Peyer's patch (tissue), 4 donors: ENCODE data around the gene SAMSN1.

Source experiments
- CTCF ChIP-seq, 6 experiments: fragments of 450-650 bp in 4 of 6; fragments of 200-600 bp in 2 of 6; sonication (generic) in 1 of 6; IDR thresholded peaks; one replicate each; pipeline ENCODE4 v1.5.1; 2017 to 2019; ENCODE audit warnings: antibody characterized with exemption in 6 of 6, mild to moderate bottlenecking in 3 of 6, moderate library complexity in 1 of 6
- POLR2A ChIP-seq, 2 donors: fragments of 450-650 bp; IDR thresholded peaks; one replicate each; pipeline ENCODE4 v1.5.1; 2017; ENCODE audit warnings: antibody characterized with exemption in 2 of 2, mild to moderate bottlenecking in 2 of 2, moderate library complexity in 2 of 2

GRCh38 chr21:14500873-14501272 is 45.2 kb downstream of the SAMSN1 start:
- TF ChIP-seq CTCF (IDR thresholded peaks at IDR 0.05): no peak
- TF ChIP-seq POLR2A (IDR thresholded peaks at IDR 0.05): no peak
